SHP77 treated with DMSO at 0.1 percent for 48 hours (cell line): ENCODE data around the gene TCF12.

Experiments
- DNase-seq: peaks from one replicate; lab custom pipeline; 2025; lab: John Stamatoyannopoulos, UW

The TCF12 gene

DNA sequence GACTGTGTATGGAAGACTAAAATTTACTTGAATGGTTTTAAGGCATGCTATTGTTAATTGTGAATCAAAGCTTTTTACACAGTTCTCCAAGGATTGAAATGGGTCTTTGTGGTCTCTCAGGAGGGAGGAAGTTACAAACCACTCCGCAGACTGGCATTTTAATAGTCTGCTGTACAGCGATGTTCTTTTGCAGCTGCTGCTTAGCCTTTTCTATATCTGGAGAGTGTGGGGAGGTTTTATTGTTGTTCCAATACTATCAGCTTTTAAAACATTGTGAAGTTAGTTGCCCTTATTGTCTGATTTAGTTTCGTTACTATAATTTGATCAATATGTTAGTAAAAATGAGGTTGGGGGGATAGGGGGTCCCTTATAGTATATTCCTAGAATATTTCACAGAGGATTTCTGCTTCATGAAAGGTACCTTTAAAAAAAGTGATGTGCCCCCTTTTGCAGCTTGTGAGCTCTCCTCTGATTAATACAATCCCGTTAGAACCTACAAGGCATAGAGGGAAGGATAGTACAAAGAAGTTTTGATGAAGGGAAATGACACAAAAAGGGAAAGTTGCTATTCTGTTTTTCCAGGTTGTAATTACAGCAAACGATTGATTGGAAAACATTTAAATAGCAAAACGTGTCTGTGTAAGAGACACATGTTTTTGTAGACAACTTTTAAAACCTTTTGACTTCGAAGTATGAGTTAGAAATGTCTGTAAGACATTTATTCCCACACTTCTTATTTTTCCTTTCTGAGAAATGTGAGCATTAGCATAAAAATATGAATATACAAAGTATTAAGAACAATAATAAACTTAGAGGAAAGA is 299.5 kb downstream of the TCF12 start:
- peak; percentile 31 for DNase-seq

DNA sequence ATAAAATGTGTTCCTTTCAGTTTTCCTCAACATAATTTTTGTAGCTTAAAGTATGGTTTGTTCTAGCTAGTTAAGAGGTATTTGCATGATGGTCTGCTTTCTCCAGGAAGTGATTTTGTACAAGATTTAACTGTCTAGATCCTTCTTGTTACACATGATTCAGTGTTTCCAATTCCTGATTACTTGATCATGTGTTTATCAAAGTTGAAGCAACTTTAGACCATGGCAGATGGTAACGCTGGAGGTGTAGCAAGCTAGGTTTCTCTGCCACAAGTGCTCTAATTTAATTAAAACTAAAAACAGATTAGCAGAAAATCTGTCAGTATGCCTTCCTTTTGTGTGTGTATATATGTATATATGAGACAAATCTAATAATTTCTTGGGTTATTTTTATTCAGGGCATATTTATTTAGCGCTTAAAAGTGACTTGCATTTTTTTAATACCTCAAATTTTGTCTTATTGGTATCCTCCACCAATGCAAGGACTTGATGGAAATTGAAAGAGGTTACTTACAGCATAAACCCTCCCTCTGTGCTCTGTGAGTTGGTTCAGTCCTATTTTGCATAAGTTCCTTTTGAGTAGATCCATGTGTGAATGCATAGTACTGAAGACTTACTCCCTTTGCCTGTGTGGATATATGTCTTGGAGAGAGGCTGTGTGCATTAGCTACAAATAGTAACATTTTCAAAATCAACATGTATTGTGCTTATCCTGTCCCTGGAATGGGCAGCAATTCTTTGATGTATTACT is 300.6 kb downstream of the TCF12 start:
- peak; percentile 89 for DNase-seq

DNA sequence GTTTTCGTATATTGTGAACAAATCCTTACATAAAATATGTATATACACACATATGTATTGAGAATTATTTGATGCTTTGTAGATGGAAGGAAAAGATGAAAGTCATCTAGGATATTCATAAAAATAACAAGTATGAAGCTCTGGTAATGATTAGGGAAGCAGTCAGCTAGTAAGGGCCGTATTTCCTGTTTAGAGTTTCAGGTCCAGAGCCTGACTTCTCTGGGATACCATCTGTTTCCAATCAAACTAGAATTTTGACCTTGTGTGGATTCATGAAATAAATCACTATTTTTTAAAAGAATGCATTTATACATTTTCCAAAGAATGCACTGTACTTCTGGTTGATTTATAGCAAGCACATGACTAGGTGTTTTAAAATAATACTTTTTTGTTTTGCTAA is 301.8 kb downstream of the TCF12 start:
- DNase-seq, result peak; percentile 42

DNA sequence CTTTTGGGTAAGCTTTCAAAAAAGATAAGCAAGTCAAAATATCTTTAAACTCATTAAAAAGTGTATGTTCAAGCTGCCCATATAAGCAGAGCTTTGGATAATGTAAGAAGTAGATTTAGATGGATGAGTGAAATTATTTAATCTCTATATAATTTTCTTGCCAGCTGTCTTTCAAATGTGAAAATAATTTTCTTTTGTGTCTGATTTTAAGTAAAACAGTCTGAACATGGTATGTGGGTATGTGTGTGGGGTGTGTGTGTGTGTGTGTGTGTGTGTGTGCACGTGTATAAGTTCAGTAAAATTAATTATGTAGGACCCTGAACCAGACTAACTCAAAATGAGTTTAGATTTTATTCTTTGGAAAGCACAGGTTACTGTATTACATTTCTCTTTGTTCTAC is 302.7 kb downstream of the TCF12 start:
- peak; percentile 48 for DNase-seq

DNA sequence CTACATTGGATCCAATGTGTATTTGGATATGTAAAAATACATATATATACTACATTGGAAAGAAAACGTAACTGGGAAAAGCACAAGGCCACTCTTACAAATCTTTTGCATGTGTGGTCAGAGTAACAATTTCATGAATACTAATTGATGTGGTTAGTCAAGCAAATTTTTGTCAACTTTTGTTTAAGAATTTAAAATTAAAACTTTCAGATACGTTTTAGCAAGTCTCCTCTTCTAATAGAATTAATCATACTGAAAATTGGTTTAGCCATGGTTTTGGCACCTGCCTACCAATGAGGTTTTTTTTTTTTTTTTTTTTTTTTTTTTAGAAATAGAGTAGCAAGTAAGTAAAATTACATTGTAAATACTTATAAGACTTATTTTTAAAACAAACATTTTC is 304.9 kb downstream of the TCF12 start:
- DNase-seq, result no peak

DNA sequence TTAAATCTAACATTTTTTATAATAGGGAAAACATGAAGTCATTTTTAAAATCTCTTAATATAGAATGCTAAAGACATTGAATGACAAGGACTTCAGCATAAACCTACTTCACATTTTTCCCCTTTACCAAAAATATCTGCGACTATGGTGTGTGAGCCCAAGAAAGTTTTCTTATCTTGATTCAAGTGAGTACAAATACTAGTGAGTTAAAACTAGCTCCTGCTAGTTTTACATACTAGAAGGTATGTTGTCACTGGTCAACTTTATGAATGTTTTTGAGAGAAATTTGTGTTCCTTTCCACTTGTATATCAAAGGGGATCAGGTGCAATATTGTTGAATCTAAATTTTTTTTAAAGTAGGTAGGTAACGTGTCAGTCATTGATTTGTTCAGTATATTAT is 305.4 kb downstream of the TCF12 start:
- DNase-seq, result no peak

DNA sequence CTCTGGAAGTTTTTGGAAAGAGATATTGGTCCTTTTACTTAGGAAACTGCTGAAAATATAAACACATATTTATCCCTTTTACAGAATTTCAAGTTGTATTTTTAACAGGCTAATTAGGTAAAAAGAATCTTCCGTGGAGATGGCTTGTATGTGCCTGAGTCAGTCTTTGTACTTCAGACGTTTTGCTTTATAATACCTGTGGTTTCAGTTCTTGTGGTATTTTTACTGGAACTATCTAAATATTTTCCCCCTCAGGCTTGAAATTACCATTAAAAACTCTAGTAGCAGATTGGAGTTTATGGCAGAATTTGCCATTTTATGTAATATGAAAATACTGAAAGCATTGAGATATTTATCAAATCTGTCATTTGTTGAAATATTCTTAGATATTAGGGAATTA is 306.2 kb downstream of the TCF12 start:
- no peak for DNase-seq

DNA sequence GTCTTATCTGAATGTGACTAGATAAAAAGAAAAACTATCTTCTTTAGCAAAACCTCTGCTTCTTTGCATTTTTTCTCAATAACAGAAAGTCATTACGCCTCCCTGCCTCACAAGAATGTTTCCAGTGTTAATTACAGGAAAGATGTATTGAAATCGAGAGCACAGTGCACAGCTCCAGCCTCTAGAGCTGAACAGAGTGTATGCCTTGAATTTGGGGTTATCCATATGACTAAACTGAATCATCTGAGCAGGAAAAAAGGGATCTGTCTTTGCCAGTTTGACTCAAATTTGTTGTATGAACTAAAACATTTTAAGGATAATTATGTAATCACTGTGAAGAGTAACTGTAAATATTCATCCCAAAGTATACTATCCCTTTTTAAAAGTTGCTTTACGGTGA is 308.7 kb downstream of the TCF12 start:
- no peak for DNase-seq

DNA sequence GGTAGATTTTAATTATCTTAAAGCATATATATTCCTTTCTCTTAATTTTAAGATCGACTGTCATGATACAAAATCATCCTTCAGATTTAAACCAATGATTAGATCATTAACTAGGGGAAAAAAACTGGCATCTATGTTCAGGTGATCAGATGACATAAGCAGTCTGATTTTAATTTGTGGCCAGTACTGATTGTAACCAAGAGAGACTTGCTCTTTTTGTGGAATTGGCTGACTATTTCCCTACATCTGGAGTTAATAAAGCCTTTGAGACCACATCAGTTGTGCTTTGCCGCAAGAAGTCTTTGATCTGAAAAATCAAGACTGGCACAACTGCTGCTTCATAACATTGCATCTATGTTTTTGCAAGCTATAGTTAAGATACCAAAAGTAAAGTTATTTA is 309.5 kb downstream of the TCF12 start:
- no peak for DNase-seq

DNA sequence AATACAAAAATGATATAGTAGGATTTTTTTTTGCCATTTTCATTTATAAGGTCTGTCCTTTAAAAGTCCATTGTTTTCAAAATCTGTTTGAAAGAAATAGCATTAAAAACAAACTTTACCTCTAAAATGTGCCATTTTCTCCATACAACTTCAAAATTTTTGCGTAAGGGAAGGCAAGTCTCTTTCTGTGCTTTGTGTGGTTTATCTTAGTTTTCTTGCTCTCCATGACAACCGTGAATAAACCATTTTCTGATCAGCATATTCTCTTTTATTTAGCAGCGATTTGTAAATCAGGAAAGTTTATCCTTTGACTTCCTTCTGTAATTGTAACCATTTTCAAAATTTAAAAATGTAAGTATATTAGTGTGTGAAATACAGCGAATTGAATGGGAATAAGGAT is 310.0 kb downstream of the TCF12 start:
- DNase-seq, result no peak

DNA sequence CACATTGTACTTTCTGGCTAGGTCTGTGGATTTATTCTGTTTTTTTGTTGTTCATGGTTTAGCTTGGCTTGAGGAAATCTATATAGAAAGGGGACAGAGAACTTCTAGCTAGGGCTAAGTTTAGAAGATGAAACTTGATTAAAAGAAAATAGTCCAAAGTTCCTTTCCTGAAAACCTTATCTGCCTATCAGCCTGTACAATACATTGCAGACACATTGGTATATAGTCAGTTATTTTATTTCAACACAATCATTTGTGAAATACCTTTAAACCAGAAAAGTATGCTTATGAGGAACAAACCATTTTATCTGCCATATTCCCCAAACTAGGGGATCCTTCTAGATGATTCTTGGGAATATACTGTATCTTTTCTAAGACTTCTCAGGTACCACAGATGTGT is 310.6 kb downstream of the TCF12 start:
- no peak for DNase-seq

DNA sequence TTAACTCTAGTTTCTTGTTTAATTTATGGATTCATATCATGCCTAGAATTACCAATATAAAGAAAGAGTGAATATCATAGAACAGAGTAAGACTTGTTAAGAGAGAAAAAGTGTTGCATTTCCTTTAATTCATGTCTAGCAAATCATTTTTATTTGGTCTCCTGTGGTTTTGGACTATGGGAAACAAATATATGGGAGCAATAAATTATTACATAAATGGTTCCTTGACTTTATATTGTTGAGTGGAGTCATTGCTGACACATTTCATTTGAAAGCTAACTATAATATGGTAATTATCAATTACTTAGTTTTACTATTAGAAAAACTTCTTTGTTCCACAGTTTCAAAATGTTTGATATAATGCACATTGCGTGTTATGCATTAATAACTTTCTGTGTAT is 313.1 kb downstream of the TCF12 start:
- no peak for DNase-seq

DNA sequence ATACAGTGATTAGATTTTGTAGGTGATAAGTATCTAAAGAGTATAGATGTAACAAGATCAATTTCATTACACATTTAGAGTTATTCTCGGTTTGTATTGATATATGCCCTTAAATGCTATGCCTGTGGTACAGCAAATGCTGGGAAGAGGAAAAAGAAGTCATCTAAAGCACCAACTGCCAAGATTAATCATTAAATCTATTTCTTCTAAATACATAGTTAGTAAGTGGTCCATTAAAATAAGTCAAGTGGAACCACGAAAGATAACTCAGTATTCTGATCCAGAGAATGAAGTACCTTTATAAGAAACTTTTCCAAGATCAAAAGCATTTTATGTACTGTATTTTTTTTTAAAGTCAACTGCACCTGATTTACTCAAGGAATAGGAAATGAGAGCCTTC is 315.7 kb downstream of the TCF12 start:
- no peak for DNase-seq

DNA sequence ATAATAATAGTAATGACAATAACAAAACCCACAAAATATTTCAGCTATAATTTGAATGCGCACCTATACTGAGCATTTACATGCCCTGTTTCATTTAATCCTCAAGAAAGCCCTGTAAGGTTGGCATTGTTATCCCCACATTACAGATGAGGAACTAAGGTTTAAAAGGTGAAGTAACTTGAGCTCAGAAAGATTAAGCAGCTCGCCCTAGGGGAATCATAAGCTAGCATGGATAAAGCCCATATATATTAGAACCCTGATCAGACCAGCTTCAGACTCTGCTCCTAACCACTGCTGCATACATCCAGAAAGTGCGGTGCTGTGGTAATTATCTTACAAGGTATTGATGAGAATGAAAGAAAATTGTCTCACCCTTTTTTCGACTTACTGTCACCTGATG is 316.7 kb downstream of the TCF12 start:
- DNase-seq, result no peak

DNA sequence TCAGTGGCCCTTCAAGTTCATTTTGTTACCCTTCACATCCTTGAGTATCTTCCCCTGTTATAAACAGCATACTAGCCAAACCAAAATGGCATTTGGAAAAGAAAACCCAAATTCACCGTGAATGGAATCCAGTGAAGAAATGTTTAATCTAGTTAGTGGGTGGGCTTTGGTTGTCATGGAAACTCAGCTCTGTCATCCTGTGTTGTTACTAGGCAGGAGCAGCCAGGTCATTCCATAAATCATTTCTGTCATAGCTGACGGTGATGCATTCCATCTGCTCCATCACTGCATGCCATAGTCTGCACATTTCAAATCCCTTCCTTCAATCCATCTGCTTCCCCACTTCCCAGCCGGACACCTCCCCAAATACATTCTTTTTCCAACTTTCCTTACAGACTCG is 317.4 kb downstream of the TCF12 start:
- DNase-seq, result peak; percentile 14

DNA sequence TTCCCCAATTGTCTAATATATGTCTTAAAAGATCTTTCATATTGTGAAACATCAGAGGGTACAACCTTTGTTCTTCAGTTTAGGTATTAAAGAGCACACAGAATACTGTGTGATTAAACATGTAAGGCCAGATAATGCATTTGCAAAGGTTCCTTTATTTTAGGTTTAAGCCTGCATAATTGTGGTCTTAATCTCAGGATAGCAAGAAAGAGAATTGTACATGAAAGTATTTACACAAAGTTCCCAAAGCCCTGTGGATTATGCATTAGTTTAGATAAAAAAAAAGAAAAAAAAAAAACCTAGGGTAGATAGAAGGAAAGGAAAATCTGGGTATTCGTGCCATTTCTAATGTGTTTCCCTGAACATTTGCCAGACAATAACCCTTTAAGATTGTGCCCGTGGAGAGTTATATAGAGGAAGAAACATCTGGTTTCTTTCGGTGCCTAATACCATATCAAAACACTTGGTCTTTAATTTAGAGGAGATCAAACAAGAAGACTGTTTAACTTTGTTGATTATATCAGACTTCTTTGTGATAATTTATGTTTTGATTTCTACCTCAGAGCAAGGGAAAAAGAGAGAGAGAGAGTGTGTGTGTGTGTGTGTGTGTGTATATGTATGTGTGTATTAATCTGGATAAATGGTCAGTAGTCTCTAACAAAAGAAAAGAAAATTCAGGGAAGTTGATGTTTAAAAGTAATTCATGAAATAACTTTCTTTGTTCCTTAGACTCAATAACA is 318.3 kb downstream of the TCF12 start:
- no peak for DNase-seq

DNA sequence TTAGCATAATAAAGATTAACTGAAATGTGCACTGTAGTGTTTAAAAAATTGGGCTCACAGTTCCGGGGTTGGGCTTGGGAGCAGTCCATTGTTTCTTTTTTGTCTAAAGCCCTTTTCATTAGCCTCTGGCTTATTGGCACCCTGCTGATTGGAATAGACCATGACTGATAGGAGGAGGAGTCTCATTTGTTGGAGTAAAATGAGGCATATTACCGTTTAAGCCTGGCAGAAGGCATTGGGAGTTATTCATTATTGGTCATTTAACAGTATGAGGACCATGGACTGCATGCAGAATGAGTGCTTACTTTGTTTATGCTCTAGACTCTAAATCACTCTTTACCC is 318.8 kb downstream of the TCF12 start:
- DNase-seq, result no peak

DNA sequence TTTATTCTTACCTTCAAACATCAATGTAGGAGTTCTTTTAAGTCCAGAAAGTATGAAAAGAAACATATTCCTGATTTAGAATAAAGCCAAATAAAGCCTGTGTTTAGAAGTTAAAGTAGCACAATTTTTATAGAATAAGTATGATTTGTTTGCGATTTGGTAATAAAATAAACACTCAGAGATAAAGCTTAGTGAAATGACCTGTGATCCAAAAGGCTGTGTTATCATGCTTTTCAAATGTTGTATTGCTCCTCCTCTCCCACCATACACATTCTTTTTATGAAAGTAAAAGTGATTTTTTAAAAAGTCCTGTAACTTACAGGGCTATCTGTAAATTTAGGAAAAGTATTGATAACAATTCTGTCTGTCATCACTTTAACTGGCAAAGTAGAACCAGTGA is 319.2 kb downstream of the TCF12 start:
- DNase-seq, result no peak

DNA sequence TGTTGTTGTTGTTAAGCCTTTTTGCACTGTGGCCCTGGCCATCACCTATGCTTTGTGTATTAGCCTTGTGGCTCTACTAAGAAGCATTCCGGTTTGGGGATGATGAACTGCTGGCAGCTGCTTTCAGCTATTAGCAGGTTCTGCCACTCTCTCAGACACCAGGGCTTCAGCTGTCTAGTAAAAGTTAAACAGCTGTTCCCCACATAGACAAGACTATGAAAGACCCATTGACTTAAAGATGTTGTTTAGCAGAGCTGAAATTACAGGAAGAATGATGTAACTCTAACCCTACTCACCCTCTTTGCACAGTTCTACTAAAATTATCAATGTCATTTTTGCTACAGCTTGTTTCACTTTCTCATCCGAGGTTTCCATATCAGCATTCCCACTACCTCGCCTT is 326.7 kb downstream of the TCF12 start:
- no peak for DNase-seq

DNA sequence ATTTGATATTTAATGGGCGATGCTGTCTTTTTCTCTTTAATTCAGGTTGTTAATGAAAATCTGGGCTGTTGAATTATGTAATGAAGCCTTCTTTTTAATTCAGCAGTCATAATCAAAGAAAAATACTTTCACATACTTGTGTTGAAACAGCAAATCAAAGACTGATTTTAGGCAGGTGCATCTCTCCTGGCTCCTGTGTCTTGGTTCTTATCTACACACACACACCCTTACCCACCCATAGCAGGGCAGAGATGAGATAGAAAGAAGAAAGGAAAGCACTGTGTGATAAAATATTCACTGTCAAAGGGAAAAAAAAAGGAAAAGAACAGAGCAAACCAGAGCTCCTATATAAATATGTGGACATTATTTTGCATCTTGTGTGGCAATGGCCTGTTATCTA is 327.3 kb downstream of the TCF12 start:
- no peak for DNase-seq

DNA sequence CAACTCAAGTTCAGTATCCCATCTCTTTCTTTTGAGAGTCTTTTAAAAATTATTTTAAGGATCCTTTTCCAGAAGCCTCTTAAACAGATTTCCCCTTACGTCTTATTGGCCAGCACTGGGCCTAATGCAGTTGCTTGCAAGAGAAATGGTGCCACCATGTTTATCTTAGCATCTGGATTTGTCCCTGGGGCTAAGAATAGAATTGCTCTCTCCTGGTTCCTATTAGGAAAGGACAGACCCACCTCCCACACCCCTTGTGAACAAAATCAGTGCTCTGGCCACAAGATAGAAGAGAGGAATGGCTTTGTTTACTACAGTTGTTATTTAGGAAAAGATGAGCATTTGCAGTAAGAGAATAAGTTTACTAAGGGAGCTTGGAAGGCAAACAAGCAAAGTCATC is 329.6 kb downstream of the TCF12 start:
- DNase-seq, result no peak

DNA sequence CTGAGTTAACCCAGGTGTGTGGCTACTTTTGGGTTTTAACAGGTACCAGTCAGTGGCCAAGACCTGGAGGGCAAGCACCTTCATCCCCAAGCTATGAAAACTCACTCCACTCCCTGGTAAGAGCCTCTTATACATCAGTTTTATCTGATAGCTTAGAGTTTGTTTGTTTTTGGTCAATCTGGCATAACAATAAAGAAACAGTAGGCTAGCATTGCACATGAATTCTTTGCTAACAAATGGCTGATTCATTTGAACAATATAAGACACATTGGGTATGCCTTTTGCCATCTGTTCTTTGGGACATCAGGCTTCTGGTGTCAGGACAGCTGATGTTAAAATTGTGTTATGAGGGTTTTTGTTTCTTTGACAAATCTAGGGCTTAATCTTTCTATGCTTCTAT is 332.9 kb downstream of the TCF12 start:
- DNase-seq, result no peak

DNA sequence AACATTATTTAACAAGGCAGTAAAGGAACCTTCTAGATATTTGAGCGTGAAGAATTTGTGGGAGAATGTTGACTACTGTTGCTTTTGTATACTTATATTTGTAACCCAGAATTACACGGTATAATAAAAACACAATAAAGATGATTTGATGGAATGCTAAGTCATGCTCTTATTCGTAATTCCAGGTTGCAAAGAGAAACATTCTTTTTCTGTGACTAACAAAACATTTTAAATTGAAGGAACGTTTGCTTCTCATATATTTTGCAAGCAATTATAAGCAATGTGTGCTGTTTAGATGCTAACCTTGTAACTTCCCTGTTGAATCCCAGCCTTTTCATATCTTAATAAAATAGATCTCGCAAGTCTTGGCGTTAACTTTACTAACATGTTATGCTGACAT is 333.5 kb downstream of the TCF12 start:
- no peak for DNase-seq
